Testis (tissue), 3 donors: ENCODE measurements around the gene MPV17. TPM values are rescaled to one million over a fixed set of nuclear protein-coding genes. Genes with fewer than 3 reads are reported as not detected.

ENCODE experiments used
- DNase-seq: peaks from one replicate; pipeline ENCODE4 v3.0.0-alpha.2; 2019
- H3K27ac ChIP-seq, 2 donors: fragments of 200-600 bp; sonication (generic); one replicate each; pipeline ENCODE4 v1.5.1; 2019
- H3K27me3 ChIP-seq: fragments of 200-600 bp; sonication (generic); one replicate; pipeline ENCODE4 v1.5.1; 2019
- H3K36me3 ChIP-seq: fragments of 200-600 bp; sonication (generic); one replicate; pipeline ENCODE4 v1.5.1; 2017; ENCODE audit warnings: low read depth; ENCODE audit errors: missing control alignments
- H3K4me1 ChIP-seq: fragments of 200-600 bp; sonication (generic); one replicate; pipeline ENCODE4 v1.5.1; 2019
- H3K4me3 ChIP-seq, 2 donors: fragments of 200-600 bp; sonication (generic); one replicate each; pipeline ENCODE4 v1.5.1; 2017 to 2019
- H3K9me3 ChIP-seq: fragments of 200-600 bp; sonication (generic); one replicate; pipeline ENCODE4 v1.5.1; 2017
- CTCF ChIP-seq, 3 experiments: fragments of 450-650 bp in 2 of 3; fragments of 200-600 bp in 1 of 3; sonication (generic) in 1 of 3; IDR thresholded peaks; one replicate each; pipeline ENCODE4 v1.5.1; 2016 to 2019; ENCODE audit warnings: antibody characterized with exemption in 3 of 3, mild to moderate bottlenecking in 2 of 3, moderate library complexity in 1 of 3
- POLR2A ChIP-seq: fragments of 450-650 bp; IDR thresholded peaks from one replicate; pipeline ENCODE4 v1.6.1; 2017; ENCODE audit warnings: antibody characterized with exemption, mild to moderate bottlenecking, moderate library complexity
- WGBS, 2 donors: methylation state at CpG; one replicate each; pipeline ENCODE4 v1.1.5; 2018; 5-methylcytosine and 5-hydroxymethylcytosine counted together
- intact Hi-C: fragments of 100-400 bp; cut with DNase I; formaldehyde crosslinking; loops from one replicate; pipeline ENCODE4 v1.15.1; 2023; ENCODE audit warnings: low total_unique reads
- polyA plus RNA-seq: library from polyadenylated mRNA; stranded (reverse); fragments of 350-450 nt; fragmentation: Illumina TruSeq; extraction: RNeasy Lipid Tissue Mini Kit (QIAGEN cat#74804); gene quantifications from one replicate; pipeline ENCODE4 v1.2.3, GENCODE V29; 2014; ENCODE audit warnings: low read depth, low replicate concordance; ENCODE audit not compliant: insufficient read depth
- total RNA-seq, 2 donors: library from RNA; depleted of rRNA; stranded (reverse); fragments of >200 nt; gene quantifications; one replicate each; pipeline ENCODE4 v1.2.3, GENCODE V29; 2016

Gene MPV17
- total and polyA plus RNA-seq, 3 donors from 2014 or later, result 59.5 to 72.3 (median 71.2) TPM

DNA sequence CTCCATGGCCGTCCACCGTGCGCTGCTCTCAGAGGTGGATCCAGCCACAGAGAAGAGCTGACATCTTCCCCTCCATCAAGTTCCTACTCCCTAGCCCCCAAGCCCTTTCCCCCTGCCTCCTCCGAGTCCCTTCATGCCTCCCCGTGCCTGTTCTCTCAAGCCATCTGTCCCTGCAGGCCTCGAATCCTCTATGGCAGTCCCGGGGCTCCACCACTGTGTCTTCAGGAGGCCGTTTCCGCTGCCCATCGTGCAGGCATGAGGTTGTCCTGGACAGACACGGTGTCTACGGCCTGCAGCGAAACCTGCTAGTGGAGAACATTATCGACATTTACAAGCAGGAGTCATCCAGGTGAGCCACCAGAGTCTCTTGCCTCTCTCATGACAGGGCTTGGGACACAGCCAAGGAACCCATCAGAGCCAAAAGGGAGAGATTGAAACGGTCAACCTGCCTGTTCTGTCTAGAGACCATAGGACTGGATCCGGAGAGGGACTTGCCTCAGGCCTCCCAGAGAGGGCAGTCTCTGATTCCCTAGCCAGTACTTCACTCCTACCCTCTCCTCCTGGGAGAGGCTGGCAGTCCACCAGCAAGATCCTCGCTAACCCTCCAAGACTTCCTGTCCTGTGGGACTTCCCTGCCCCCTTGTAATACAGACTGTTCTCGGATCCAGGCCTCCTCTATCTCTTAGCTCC, 24.4 kb downstream of the MPV17 start:
- no peaks in the 10 kb centered on the region for H3K36me3 ChIP-seq
- no peaks in the 10 kb centered on the region for H3K9me3 ChIP-seq
- no peaks in the 10 kb centered on the region for H3K27me3 ChIP-seq
- no peaks in the 10 kb centered on the region for H3K4me1 ChIP-seq
- no peak for TF ChIP-seq POLR2A
- no peak for TF ChIP-seq CTCF (IDR thresholded peaks at IDR 0.05)
- 84 to 88% methylated on average over 14 to 18 of the region's 18 CpGs for WGBS, 2 donors
- H3K4me3 ChIP-seq, result no peak overlapping the region
- intact Hi-C loops, result no loop called here
- DNase-seq, result no peak
- H3K27ac ChIP-seq, result no peak overlapping the region

DNA sequence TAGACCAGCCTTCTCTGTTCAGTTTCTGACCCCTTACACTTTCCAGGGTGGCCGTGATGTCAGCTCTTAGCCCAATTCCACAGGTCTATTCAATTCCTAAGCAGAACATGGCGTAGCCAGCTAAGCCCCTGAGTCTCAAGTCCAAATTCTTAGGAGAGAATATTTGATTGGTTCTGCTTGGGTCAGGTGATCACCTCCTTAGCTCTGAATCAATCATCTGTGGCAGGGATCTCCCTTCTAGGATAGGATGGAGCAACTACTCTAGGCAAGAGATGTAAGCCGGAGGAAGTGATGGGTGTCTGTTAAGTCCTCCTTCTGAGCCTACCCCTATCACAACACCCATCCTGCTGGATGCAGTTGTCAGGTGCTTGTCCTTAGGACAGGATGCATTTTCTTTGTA, 25.7 kb downstream of the MPV17 start:
- intact Hi-C loops, result no loop called here
- H3K36me3 ChIP-seq, result no peaks in the 10 kb centered on the region
- TF ChIP-seq CTCF (IDR thresholded peaks at IDR 0.05), result no peak
- no peak for TF ChIP-seq POLR2A
- H3K27ac ChIP-seq, result no peak overlapping the region
- WGBS, 2 donors, result 89 to 90% methylated on average over 3 of the region's 3 CpGs
- no peak for DNase-seq
- no peaks in the 10 kb centered on the region for H3K9me3 ChIP-seq
- no peaks in the 10 kb centered on the region for H3K27me3 ChIP-seq
- no peaks in the 10 kb centered on the region for H3K4me1 ChIP-seq
- H3K4me3 ChIP-seq, result no peak overlapping the region

GRCh38 chr2:27296481-27296880, 26.4 kb downstream of the MPV17 start:
- H3K4me1 ChIP-seq, result no peaks in the 10 kb centered on the region
- no peak for DNase-seq
- intact Hi-C loops, result no loop called here
- no peaks in the 10 kb centered on the region for H3K9me3 ChIP-seq
- no peak overlapping the region for H3K27ac ChIP-seq
- H3K36me3 ChIP-seq, result no peaks in the 10 kb centered on the region
- H3K4me3 ChIP-seq, result no peak overlapping the region
- no peak for TF ChIP-seq POLR2A
- no peak for TF ChIP-seq CTCF (IDR thresholded peaks at IDR 0.05)
- 71% methylated on average over 4 of the region's 4 CpGs for WGBS, 2 donors
- H3K27me3 ChIP-seq, result no peaks in the 10 kb centered on the region

- intact Hi-C loops, result no loop called here
- Histone ChIP-seq H3K27ac (no peak overlapping the region), H3K27me3 (no peaks in the 10 kb centered on the region), H3K4me3 (no peak overlapping the region), H3K9me3 (no peaks in the 10 kb centered on the region), H3K4me1 (no peaks in the 10 kb centered on the region), H3K36me3 (no peaks in the 10 kb centered on the region)
- no peak for TF ChIP-seq POLR2A
- TF ChIP-seq CTCF (IDR thresholded peaks at IDR 0.05), result no peak
- 91 to 96% methylated on average over 8 of the region's 8 CpGs for WGBS, 2 donors
- DNase-seq, result no peak
These were observed 28.0 kb downstream of the MPV17 start for GRCh38 chr2:27294928-27295327.

DNA sequence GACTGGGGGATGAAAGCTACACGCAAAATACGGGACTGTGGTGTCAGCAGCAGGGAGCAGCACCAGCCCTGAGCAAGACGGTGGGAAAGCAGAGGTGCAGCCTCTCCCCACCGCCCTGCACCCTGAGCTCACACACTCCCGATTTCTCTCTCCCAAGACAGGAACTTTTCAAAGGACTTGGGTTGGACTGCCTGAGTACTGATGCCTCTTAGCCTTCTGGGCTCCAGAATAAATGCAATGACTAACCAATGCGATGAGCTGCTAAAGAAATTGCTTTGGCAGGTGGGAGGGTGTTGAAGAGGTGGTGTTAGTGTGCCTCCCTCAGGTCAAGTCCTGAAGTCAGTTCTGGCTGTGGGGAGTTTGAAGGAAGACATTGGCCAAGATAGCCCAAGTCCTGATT, 31.0 kb downstream of the MPV17 start:
- H3K4me3 ChIP-seq, result no peak overlapping the region
- no peaks in the 10 kb centered on the region for H3K27me3 ChIP-seq
- intact Hi-C loops, result no loop called here
- WGBS, 2 donors, result 61 to 73% methylated on average over 6 of the region's 6 CpGs
- H3K36me3 ChIP-seq, result no peaks in the 10 kb centered on the region
- no peaks in the 10 kb centered on the region for H3K4me1 ChIP-seq
- no peak for TF ChIP-seq POLR2A
- no peak for TF ChIP-seq CTCF (IDR thresholded peaks at IDR 0.05)
- no peaks in the 10 kb centered on the region for H3K9me3 ChIP-seq
- no peak for DNase-seq
- no peak overlapping the region for H3K27ac ChIP-seq
